H1 (cell line): Measurements from ENCODE around the gene IP6K3. TPM values are rescaled to one million over a fixed set of nuclear protein-coding genes. Genes with fewer than 3 reads are reported as not detected.

ENCODE experiments used
- CTBP2 ChIP-seq: IDR thresholded peaks from 2 replicates; pipeline ENCODE4 v1.7.0; 2011; ENCODE audit warnings: borderline replicate concordance, mild to moderate bottlenecking, moderate library complexity, mixed read lengths, low read length; ENCODE audit not compliant: insufficient read depth, insufficient read length
- EP300 ChIP-seq, 2 experiments: IDR thresholded peaks; 1 replicate in 1 of 2; 2 replicates in 1 of 2; pipeline ENCODE4 v1.6.1; 2011 to 2012; ENCODE audit warnings: low read depth in 2 of 2, low read length in 2 of 2, mild to moderate bottlenecking in 2 of 2, borderline replicate concordance in 1 of 2, inconsistent platforms in 1 of 2, moderate library complexity in 1 of 2
- HDAC2 ChIP-seq, 2 experiments: fragments of 300-600 bp in 1 of 2; sonication (generic) in 1 of 2; IDR thresholded peaks; 2 replicates each; pipeline ENCODE4 v1.6.1; 2011 to 2012; ENCODE audit warnings: low read depth in 2 of 2, low read length in 2 of 2, mild to moderate bottlenecking in 2 of 2, moderate library complexity in 2 of 2, borderline replicate concordance in 1 of 2, inconsistent platforms in 1 of 2
- POU5F1 ChIP-seq: IDR thresholded peaks from 2 replicates; pipeline ENCODE4 v1.6.1; 2011; ENCODE audit warnings: low read depth, mild to moderate bottlenecking, low read length, moderate library complexity
- RBBP5 ChIP-seq: IDR thresholded peaks from 2 replicates; pipeline ENCODE4 v1.7.1; 2012; ENCODE audit warnings: low read depth, mild to moderate bottlenecking, inconsistent platforms, low read length, moderate library complexity, borderline replicate concordance
- SIRT6 ChIP-seq: IDR thresholded peaks from one replicate; pipeline ENCODE4 v1.7.1; 2012; ENCODE audit warnings: low read length, inconsistent platforms
- SUZ12 ChIP-seq: fragments of 200-600 bp; sonication (generic); IDR thresholded peaks from 2 replicates; pipeline ENCODE4 v1.6.1; 2012; ENCODE audit warnings: mild to moderate bottlenecking, inconsistent platforms, low read length, moderate library complexity, mixed read lengths
- TCF12 ChIP-seq: IDR thresholded peaks from 2 replicates; pipeline ENCODE4 v1.6.1; 2011; ENCODE audit warnings: low read depth, mild to moderate bottlenecking, low read length
- polyA plus RNA-seq, 7 experiments: library from polyadenylated mRNA; depleted of rRNA in 3 of 7; stranded (reverse) in 5 of 7; unstranded in 2 of 7; fragments of >200 nt in 5 of 7; fragments of 200-250 nt in 2 of 7; gene quantifications; 1 replicate in 5 of 7; 2 replicates in 1 of 7; 4 replicates in 1 of 7; pipeline versions ENCODE4 v1.2.1 to v1.2.3, GENCODE V29; 2011 to 2013; ENCODE audit warnings: missing spikeins in 2 of 7, mixed read lengths in 2 of 7
- total RNA-seq: library from RNA; stranded (reverse); fragmentation: NEBNext Ultra II Directional; extraction: Animal tissue kit (Norgen Biotek cat#: 25700); gene quantifications from 2 replicates; pipeline ENCODE4 v1.2.1, GENCODE V29; 2021

Gene IP6K3
- total and polyA plus RNA-seq, 2 of the 8 experiments (the other 6 are each of a cell fraction or from before 2014, with no cell fraction given): 0.22 to 0.73 TPM

DNA sequence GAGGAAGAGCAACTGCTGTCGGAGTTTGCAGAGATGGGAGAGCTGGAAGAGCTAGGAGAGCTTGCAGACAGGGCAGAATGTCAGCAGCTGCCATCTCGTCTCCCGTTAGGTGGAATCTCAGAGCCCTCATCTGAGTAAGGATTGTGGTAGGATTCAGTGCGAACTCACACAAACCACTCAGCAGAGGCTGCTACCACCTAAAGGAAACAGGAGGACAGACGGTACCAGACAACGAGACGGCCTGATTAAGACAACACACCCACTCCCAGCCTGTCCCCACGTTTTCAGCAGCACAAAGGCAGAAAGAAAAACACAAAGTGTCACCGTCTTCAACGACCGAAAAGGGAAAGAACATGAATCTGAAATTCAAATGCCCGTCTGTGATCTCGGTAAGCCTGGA, 38.1 kb upstream of the IP6K3 start (continued):
- TF ChIP-seq RBBP5 (no peak), POU5F1 (no peak), HDAC2 (IDR thresholded peaks at IDR 0.05; ENCODE audit: borderline replicate concordance in 1 of 2, low read depth in 2 of 2, low read length in 2 of 2) (no peak), TCF12 (no peak), CTBP2 (no peak), EP300 (IDR thresholded peaks at IDR 0.05; ENCODE audit: borderline replicate concordance in 1 of 2, low read depth in 2 of 2, low read length in 2 of 2) (no peak), SIRT6 (no peak), SUZ12 (no peak)
